Liver (tissue), 9 donors: ENCODE results near the gene PGAP3. TPM values are rescaled to one million over a fixed set of nuclear protein-coding genes. Genes with fewer than 3 reads are reported as not detected.

Experiments used
- DNase-seq: peaks from one replicate; pipeline ENCODE4 v3.0.0-alpha.2; 2017; ENCODE audit warnings: low spot score
- H3K27ac ChIP-seq, 2 donors: one replicate each; pipeline ENCODE4 v1.7.0; 2013; ENCODE audit warnings: inconsistent platforms in 2 of 2, low read length in 2 of 2, control low read depth in 1 of 2, low read depth in 1 of 2, mild to moderate bottlenecking in 1 of 2
- H3K27me3 ChIP-seq, 4 donors: one replicate each; pipeline versions ENCODE4 v1.6.1 to v1.7.0; 2013; ENCODE audit warnings: low read length in 3 of 4, inconsistent platforms in 1 of 4, mild to moderate bottlenecking in 1 of 4, moderate library complexity in 1 of 4; ENCODE audit not compliant: control insufficient read depth in 4 of 4, insufficient read depth in 4 of 4
- H3K36me3 ChIP-seq, 4 donors: one replicate each; pipeline versions ENCODE4 v1.6.1 to v1.7.0; 2013; ENCODE audit warnings: low read length in 3 of 4, mild to moderate bottlenecking in 3 of 4, low read depth in 1 of 4, moderate library complexity in 1 of 4; ENCODE audit not compliant: control insufficient read depth in 4 of 4, insufficient read depth in 3 of 4
- H3K4me1 ChIP-seq, 4 donors: one replicate each; pipeline versions ENCODE4 v1.6.1 to v1.7.0; 2013; ENCODE audit warnings: low read length in 3 of 4, mild to moderate bottlenecking in 3 of 4, moderate library complexity in 1 of 4; ENCODE audit not compliant: control insufficient read depth in 4 of 4, insufficient read depth in 4 of 4
- H3K4me3 ChIP-seq, 3 donors: one replicate each; pipeline versions ENCODE4 v1.6.1 to v1.7.0; 2013; ENCODE audit warnings: low read length in 3 of 3, control low read depth in 1 of 3, low read depth in 1 of 3, mild to moderate bottlenecking in 1 of 3
- H3K9ac ChIP-seq, 2 donors: one replicate each; pipeline ENCODE4 v1.7.0; 2013; ENCODE audit warnings: low read length in 2 of 2, mild to moderate bottlenecking in 2 of 2, moderate library complexity in 2 of 2, control low read depth in 1 of 2, low read depth in 1 of 2
- H3K9me3 ChIP-seq, 4 donors: one replicate each; pipeline versions ENCODE4 v1.6.1 to v1.7.0; 2013; ENCODE audit warnings: low read length in 3 of 4; ENCODE audit not compliant: control insufficient read depth in 4 of 4
- ATF3 ChIP-seq: IDR thresholded peaks from 2 replicates; pipeline ENCODE4 v1.6.1; 2016; ENCODE audit warnings: antibody characterized with exemption
- EGR1 ChIP-seq, 2 donors: IDR thresholded peaks; 2 replicates each; pipeline ENCODE4 v1.6.1; 2016 to 2018; ENCODE audit warnings: antibody characterized with exemption in 2 of 2, low read depth in 2 of 2
- FOXA1 ChIP-seq: IDR thresholded peaks from 2 replicates; pipeline ENCODE4 v1.6.1; 2016; ENCODE audit warnings: antibody characterized with exemption
- GABPA ChIP-seq, 2 donors: IDR thresholded peaks in 1 of 2; conservative IDR thresholded peaks in 1 of 2; 2 replicates each; pipeline ENCODE4 v1.6.1; 2016; ENCODE audit warnings: antibody characterized with exemption in 2 of 2, mild to moderate bottlenecking in 1 of 2, moderate library complexity in 1 of 2
- HNF4A ChIP-seq, 2 donors: conservative IDR thresholded peaks; 2 replicates each; pipeline ENCODE4 v1.6.1; 2016; ENCODE audit warnings: antibody characterized with exemption in 2 of 2, mild to moderate bottlenecking in 2 of 2
- HNF4G ChIP-seq: IDR thresholded peaks from 2 replicates; pipeline ENCODE4 v1.6.1; 2016; ENCODE audit warnings: antibody characterized with exemption
- MAX ChIP-seq: IDR thresholded peaks from 2 replicates; pipeline ENCODE4 v1.6.1; 2016; ENCODE audit warnings: antibody characterized with exemption
- NR2F2 ChIP-seq: IDR thresholded peaks from 2 replicates; pipeline ENCODE4 v1.6.1; 2016; ENCODE audit warnings: antibody characterized with exemption
- RAD21 ChIP-seq, 2 donors: IDR thresholded peaks; 2 replicates each; pipeline ENCODE4 v1.6.1; 2016; ENCODE audit warnings: antibody characterized with exemption in 2 of 2, mild to moderate bottlenecking in 2 of 2
- RXRA ChIP-seq, 2 donors: IDR thresholded peaks; 2 replicates each; pipeline ENCODE4 v1.6.1; 2017 to 2018; ENCODE audit warnings: antibody characterized with exemption in 2 of 2, mild to moderate bottlenecking in 1 of 2
- SP1 ChIP-seq: IDR thresholded peaks from 2 replicates; pipeline ENCODE4 v1.6.1; 2018; ENCODE audit warnings: antibody characterized with exemption, mild to moderate bottlenecking
- TAF1 ChIP-seq: conservative IDR thresholded peaks from 2 replicates; pipeline ENCODE4 v1.6.1; 2016; ENCODE audit warnings: antibody characterized with exemption, mild to moderate bottlenecking
- YY1 ChIP-seq: IDR thresholded peaks from 2 replicates; pipeline ENCODE4 v1.6.1; 2016; ENCODE audit warnings: antibody characterized with exemption, mild to moderate bottlenecking
- ZBTB33 ChIP-seq: IDR thresholded peaks from 2 replicates; pipeline ENCODE4 v1.6.1; 2016; ENCODE audit warnings: antibody characterized with exemption
- WGBS: extraction: QIAGEN DNeasy Blood & Tissue Kit; methylation state at CpG from one replicate; pipeline ENCODE4 v1.1.7; 2013; 5-methylcytosine and 5-hydroxymethylcytosine counted together
- polyA plus RNA-seq, 2 donors: library from polyadenylated mRNA; stranded (reverse) in 1 of 2; unstranded in 1 of 2; fragments of 200-250 nt in 1 of 2; fragments of >200 nt in 1 of 2; fragmentation: Nextera tagmentation in 1 of 2; extraction: Ambion mirVana in 1 of 2; gene quantifications; one replicate each; pipeline versions ENCODE4 v1.2.1 to v1.2.3, GENCODE V29; 2013 to 2015
- total RNA-seq, 2 donors: library from RNA; depleted of rRNA; stranded (reverse); fragments of >200 nt; gene quantifications; one replicate each; pipeline ENCODE4 v1.2.3, GENCODE V29; 2014
- TF ChIP-seq, protein P1 (sequence below): IDR thresholded peaks from 2 replicates; pipeline ENCODE4 v1.6.1; 2016; ENCODE audit warnings: antibody characterized with exemption, mild to moderate bottlenecking
- TF ChIP-seq, protein P2 (sequence below): fragments of 150-350 bp; IDR thresholded peaks from 2 replicates; pipeline ENCODE4 v1.5.1; 2017; ENCODE audit warnings: improper control_type of control experiment, low read depth, low read length; ENCODE audit not compliant: missing input control
- donor health status: healthy.
- donor health status: healthy.
- donor health status: healthy.
- donor health status: healthy.
- donor health status: healthy.

Gene PGAP3
- total and polyA plus RNA-seq, 4 donors = 7.9 to 19.5 (median 14.0) TPM

DNA sequence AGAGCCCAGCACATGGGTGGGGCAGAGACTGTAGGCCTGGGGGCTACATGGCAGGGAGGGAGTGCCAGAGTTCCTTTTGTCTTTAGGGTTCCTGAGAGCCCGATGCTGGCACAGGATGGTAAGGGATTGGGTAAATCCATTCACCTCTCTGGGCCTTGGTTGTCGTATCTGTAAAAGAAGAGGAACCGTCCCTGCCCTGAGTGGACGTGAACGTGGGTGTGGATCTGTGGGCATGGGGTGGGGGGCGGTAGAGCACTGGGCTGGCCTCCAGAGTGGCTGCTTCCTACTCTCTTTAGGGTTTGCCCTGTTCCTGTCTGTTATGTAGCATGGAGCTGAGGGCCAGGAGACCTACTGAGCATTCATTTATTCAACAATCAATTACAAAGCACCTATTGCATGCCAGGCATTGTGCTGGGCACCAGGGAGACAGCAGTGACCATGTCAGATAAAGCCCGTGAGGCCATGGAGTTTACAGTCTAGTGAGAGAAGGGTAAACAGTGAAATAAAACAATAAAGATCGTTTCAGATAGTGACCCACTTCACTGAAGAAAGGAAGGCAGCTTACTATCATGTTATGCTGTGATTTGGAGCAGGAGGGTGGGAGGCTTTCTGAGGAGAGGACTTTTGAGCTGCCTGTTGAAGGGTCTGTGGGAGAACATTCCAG is 35.8 kb downstream of the PGAP3 start:
- Histone ChIP-seq H3K36me3 (no peaks in the 10 kb centered on the region), H3K9ac (no peak overlapping the region), H3K9me3 (no peaks in the 10 kb centered on the region), H3K4me3 (no peak overlapping the region), H3K27me3 (no peaks in the 10 kb centered on the region), H3K27ac (no peak overlapping the region), H3K4me1 (peaks cover 3 to 6% (median 4%) of the 10 kb centered on the region in 4 donors)
- DNase-seq = no peak
- TF ChIP-seq EGR1 (IDR thresholded peaks at IDR 0.05; ENCODE audit: low read depth in 2 of 2) = no peak
- no peak for TF ChIP-seq YY1
- TF ChIP-seq RXRA (IDR thresholded peaks at IDR 0.05) = no peak
- TF ChIP-seq ATF3 = no peak
- TF ChIP-seq HNF4A (conservative IDR thresholded peaks at IDR 0.05) = no peak
- no peak for TF ChIP-seq ZBTB33
- no peak for TF ChIP-seq MAX
- TF ChIP-seq, protein P1, sequence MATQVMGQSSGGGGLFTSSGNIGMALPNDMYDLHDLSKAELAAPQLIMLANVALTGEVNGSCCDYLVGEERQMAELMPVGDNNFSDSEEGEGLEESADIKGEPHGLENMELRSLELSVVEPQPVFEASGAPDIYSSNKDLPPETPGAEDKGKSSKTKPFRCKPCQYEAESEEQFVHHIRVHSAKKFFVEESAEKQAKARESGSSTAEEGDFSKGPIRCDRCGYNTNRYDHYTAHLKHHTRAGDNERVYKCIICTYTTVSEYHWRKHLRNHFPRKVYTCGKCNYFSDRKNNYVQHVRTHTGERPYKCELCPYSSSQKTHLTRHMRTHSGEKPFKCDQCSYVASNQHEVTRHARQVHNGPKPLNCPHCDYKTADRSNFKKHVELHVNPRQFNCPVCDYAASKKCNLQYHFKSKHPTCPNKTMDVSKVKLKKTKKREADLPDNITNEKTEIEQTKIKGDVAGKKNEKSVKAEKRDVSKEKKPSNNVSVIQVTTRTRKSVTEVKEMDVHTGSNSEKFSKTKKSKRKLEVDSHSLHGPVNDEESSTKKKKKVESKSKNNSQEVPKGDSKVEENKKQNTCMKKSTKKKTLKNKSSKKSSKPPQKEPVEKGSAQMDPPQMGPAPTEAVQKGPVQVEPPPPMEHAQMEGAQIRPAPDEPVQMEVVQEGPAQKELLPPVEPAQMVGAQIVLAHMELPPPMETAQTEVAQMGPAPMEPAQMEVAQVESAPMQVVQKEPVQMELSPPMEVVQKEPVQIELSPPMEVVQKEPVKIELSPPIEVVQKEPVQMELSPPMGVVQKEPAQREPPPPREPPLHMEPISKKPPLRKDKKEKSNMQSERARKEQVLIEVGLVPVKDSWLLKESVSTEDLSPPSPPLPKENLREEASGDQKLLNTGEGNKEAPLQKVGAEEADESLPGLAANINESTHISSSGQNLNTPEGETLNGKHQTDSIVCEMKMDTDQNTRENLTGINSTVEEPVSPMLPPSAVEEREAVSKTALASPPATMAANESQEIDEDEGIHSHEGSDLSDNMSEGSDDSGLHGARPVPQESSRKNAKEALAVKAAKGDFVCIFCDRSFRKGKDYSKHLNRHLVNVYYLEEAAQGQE = no peak
- no peak for TF ChIP-seq GABPA (IDR thresholded peaks at IDR 0.05 in 1 of 2, conservative IDR thresholded peaks at IDR 0.05 in 1 of 2)
- TF ChIP-seq FOXA1 = no peak
- TF ChIP-seq HNF4G = no peak
- TF ChIP-seq SP1 = no peak
- TF ChIP-seq NR2F2 = no peak
- TF ChIP-seq, protein P2, sequence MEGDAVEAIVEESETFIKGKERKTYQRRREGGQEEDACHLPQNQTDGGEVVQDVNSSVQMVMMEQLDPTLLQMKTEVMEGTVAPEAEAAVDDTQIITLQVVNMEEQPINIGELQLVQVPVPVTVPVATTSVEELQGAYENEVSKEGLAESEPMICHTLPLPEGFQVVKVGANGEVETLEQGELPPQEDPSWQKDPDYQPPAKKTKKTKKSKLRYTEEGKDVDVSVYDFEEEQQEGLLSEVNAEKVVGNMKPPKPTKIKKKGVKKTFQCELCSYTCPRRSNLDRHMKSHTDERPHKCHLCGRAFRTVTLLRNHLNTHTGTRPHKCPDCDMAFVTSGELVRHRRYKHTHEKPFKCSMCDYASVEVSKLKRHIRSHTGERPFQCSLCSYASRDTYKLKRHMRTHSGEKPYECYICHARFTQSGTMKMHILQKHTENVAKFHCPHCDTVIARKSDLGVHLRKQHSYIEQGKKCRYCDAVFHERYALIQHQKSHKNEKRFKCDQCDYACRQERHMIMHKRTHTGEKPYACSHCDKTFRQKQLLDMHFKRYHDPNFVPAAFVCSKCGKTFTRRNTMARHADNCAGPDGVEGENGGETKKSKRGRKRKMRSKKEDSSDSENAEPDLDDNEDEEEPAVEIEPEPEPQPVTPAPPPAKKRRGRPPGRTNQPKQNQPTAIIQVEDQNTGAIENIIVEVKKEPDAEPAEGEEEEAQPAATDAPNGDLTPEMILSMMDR = no peak
- TF ChIP-seq TAF1 = no peak
- no peak for TF ChIP-seq RAD21 (IDR thresholded peaks at IDR 0.05)
- WGBS = 73% methylated on average over 8 of the region's 8 CpGs
